GM12801 (cell line): ENCODE measurements around the gene ELMO3.

Experiments used
- TF ChIP-seq, protein P1 (sequence below): IDR thresholded peaks from one replicate; pipeline ENCODE4 v1.5.1; 2011; ENCODE audit warnings: control low read depth; ENCODE audit not compliant: insufficient read length; ENCODE audit errors: extremely low read depth

The ELMO3 gene

GRCh38 chr16:67206129-67206837 is 7.4 kb downstream of the ELMO3 start:
- TF ChIP-seq, protein P1, sequence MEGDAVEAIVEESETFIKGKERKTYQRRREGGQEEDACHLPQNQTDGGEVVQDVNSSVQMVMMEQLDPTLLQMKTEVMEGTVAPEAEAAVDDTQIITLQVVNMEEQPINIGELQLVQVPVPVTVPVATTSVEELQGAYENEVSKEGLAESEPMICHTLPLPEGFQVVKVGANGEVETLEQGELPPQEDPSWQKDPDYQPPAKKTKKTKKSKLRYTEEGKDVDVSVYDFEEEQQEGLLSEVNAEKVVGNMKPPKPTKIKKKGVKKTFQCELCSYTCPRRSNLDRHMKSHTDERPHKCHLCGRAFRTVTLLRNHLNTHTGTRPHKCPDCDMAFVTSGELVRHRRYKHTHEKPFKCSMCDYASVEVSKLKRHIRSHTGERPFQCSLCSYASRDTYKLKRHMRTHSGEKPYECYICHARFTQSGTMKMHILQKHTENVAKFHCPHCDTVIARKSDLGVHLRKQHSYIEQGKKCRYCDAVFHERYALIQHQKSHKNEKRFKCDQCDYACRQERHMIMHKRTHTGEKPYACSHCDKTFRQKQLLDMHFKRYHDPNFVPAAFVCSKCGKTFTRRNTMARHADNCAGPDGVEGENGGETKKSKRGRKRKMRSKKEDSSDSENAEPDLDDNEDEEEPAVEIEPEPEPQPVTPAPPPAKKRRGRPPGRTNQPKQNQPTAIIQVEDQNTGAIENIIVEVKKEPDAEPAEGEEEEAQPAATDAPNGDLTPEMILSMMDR: no peak

DNA sequence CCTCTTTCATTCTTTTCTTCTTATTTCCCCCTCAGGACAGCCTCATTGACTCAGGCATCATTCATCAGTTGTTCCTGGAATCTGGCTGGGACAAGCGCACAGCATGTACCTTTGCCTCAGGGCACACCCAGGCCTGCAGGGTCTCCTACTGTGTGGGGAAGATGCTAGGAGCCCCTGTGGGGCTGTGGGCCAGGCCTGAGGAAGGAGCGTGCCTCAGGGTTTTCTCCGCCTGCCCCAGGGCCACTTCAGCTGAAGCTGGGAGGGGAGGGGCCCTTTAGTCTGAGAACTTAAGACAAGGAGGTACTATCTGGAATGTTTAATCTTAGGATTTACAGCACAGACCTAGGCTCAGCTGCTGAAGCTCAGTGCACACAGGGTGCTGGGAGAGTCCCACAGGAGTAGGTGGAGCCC is 7.9 kb downstream of the ELMO3 start:
- TF ChIP-seq, protein P1: no peak

DNA sequence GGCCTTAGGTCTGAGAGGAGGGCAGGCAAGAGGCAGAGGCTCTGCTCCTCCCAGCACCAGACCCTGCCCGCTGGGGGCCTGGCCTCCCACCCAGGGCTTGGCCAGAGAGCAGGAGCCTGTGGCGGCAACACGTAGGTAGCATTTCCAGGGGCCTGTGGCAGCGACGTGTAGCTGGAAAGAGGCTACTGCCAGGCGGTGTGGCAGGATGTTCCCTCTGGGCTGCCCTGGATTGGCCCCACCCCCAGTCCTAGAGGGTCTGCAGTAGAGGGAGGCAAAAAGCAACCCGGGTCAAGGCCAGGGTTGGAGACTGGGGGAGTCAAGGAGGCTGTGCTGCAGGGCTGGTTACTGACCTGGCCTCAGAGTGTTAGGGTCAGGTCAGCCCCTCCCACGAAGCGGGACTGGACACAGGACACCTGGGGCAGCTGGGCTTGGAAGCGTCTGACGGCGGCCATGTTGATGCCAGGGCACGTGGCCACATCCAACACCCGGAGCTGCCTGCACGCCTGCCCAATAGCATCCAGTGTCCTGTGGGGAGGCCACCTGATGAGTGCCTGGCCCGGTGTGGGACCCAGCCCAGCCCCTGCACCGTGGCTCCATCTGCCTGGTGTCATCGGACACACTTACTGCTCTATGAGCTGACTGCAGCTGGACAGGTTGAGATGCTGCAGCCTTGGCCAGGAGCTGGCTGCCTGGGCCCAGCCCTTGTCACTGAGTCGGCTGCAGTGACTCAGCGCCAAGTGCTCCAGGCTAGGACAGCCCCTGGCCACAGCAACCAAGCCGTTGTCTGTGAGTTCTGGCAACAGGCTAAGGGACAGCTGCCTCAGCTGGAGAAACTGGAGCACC is 8.5 kb downstream of the ELMO3 start:
- TF ChIP-seq, protein P1: no peak

GRCh38 chr16:67208154-67208896 is 9.4 kb downstream of the ELMO3 start:
- TF ChIP-seq, protein P1: no peak

GRCh38 chr16:67209565-67209964 is 10.6 kb downstream of the ELMO3 start:
- TF ChIP-seq, protein P1: no peak

GRCh38 chr16:67210069-67210937 is 11.4 kb downstream of the ELMO3 start:
- TF ChIP-seq, protein P1: no peak
